Stomach (tissue), 4 donors: ENCODE results near the gene MTFR2.

ENCODE experiments used
- CTCF ChIP-seq, 7 experiments: fragments of 450-650 bp in 4 of 7; fragments of 200-600 bp in 3 of 7; sonication (generic) in 3 of 7; IDR thresholded peaks; one replicate each; pipeline ENCODE4 v1.5.1; 2016 to 2019; ENCODE audit warnings: antibody characterized with exemption in 7 of 7, control low read depth in 2 of 7, mild to moderate bottlenecking in 1 of 7
- EP300 ChIP-seq: sonication (generic); formaldehyde crosslinking; IDR thresholded peaks from one replicate; pipeline ENCODE4 v1.6.1; 2017; ENCODE audit warnings: antibody characterized with exemption
- POLR2A ChIP-seq, 4 donors: fragments of 450-650 bp; IDR thresholded peaks; one replicate each; pipeline ENCODE4 v1.6.1; 2016; ENCODE audit warnings: antibody characterized with exemption in 4 of 4, control low read depth in 2 of 4, mild to moderate bottlenecking in 1 of 4, moderate library complexity in 1 of 4
- POLR2AphosphoS5 ChIP-seq, 3 donors: sonication (generic); formaldehyde crosslinking; IDR thresholded peaks; one replicate each; pipeline ENCODE4 v1.6.1; 2016; ENCODE audit warnings: antibody characterized with exemption in 3 of 3

DNA sequence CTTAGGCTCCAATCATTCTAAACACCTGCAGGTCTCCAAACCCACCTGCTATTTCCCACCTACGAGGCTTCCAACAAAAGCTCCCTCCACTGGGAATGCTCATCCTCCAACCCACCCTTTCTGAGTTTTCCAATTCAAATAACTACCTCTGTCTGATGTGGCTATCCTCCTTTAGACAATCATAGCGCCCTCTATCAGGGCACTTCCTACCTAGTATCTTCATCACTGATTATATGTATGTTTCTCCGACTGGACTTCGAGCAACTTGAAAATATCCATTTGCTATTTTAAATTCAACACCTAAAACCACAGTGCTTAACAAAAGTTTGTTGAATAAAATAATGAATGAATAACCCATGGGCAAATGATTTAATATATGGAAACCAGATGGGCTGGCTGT lies 41.3 kb downstream of the MTFR2 start:
- TF ChIP-seq CTCF (IDR thresholded peaks at IDR 0.05) (no peak), POLR2A (IDR thresholded peaks at IDR 0.05) (no peak), EP300 (no peak), POLR2AphosphoS5 (IDR thresholded peaks at IDR 0.05) (no peak)
